NCI-H2196 (cell line): Measurements from ENCODE around the gene STMN3.
"Not testable (repeated sequence)": the region's sequence is repeated elsewhere in the genome, so short reads cannot be mapped to it uniquely, and the experiment has no call there.

ENCODE experiments used
- DNase-seq: peaks from one replicate; lab custom pipeline; 2025; ENCODE audit not compliant: unreplicated experiment; lab: John Stamatoyannopoulos, UW

STMN3 gene

DNA sequence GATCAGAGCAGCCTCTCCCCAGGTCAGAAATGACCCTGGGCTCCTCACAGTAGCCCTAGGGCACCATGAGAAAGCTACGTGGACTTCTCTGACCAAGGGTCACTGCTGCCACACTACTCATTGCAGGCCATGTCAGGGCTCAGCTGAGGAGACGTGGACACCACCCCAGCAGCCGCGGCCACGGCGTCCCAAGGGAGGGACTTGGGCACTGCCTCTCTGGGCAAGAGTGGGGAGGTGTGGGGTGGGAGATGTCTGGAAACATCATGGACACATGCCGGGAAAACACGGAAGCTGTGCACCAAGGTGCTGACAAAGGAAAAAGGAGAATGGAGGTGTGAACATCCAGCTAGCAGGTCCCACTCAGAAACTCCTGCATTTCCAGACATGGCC is 35.4 kb downstream of the STMN3 start:
- DNase-seq, result no peak

- no peak for DNase-seq
Measured at GRCh38 chr20:63617092-63617875, 35.9 kb downstream of the STMN3 start.

DNA sequence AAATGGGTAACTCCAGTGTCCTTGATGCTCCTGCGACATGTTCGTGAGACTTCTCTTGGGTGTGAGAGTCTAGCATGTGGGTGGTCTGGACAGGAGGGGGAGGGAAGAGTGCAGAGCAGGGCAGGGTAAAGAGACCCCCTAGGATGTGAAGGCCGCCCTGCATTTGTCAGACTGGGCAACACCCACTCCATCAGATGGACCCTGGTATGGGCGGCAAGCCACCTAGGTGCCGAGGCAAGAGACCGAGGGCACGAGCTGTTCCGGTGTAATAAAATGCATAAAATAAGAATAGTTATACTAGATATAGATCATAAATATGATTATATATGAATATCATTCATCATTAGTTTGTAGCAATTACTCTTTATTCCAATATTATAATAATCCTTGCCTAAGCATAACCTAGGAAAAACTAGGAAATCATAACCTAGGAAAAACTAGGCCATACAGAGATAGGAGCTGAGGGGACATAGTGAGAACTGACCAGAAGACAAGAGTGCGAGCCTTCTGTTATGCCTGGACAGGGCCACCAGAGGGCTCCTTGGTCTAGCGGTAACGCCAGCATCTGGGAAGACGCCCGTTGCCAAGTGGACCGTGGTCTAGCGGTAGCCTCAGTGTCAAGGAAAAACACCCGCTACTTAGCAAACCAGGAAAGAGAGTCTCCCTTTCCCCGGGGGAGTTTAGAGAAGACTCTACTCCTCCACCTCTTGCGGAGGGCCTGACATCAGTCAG is 39.2 kb downstream of the STMN3 start:
- not testable (repeated sequence) for DNase-seq

DNA sequence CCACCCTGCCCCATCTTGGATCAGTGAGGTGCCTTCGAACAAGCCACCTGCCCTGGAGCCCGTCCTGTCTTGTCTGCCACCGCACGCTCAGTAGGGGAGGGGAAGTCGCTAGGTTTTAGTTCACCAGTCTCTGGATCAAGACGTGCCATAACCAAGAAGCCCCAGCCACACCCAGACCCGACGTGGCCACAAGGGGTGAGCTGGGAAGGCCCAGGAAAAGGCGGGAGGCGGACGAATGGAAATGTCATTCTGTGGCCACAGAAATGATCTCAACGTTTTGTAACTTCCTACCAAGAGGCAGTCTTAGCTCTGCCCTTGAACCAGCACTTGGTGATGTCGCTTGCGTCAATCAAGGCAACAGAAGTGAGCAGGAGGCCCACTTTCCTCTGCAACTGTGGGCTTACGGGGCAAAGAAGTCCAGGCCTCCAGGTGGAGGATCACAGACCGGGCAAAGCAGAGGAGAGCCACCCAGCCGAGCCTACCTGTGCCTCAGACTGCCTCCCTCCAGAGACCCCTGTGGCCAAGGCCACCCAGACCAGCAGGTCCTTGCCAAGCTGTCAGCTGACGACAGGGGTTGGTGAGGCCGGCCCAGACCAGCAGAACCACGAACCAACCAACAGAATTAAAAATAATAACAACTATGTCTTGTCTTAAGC is 40.8 kb downstream of the STMN3 start:
- DNase-seq, result no peak

GRCh38 chr20:63611646-63612045 is 41.6 kb downstream of the STMN3 start:
- no peak for DNase-seq

GRCh38 chr20:63610581-63611435 is 42.4 kb downstream of the STMN3 start:
- no peak for DNase-seq

GRCh38 chr20:63606686-63607085 is 46.5 kb downstream of the STMN3 start:
- no peak for DNase-seq

DNA sequence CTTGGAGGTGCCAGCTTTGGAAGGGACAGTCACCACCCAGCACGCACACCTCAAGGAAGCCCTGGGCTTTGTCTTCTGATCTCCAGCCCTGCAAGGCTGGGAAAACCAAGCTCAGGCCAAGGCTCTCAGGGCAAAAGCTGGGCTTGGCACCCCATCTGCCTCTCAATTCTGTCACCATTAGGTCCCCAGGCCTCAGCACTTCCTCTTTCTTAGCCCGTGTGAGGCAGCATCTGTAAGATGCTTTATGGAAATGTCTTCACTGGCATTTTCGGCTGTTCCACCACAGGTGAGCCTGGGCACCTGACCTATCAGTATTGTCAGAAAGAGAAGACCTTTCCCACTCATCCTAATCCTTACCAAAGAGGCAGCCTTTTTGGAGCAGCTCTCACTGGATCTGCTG is 50.9 kb downstream of the STMN3 start:
- no peak for DNase-seq

DNA sequence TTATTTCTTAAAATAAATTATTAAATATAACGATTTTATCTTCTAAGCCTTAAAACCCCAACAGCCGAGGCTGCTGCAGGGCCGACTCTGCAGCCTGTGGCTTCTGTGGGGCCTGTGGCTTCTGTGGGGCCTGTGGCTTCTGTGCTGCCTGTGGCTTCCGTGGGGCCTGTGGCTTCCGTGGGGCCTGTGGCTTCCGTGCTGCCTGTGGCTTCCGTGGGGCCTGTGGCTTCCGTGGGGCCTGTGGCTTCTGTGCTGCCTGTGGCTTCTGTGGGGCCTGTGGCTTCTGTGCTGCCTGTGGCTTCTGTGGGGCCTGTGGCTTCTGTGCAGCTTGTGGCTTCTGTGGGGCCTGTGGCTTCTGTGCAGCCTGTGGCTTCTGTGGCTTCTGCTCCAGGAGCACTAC is 51.5 kb downstream of the STMN3 start:
- DNase-seq, result not testable (repeated sequence)

- DNase-seq, result no peak
Measured at GRCh38 chr20:63599396-63600050, 53.7 kb downstream of the STMN3 start.

DNA sequence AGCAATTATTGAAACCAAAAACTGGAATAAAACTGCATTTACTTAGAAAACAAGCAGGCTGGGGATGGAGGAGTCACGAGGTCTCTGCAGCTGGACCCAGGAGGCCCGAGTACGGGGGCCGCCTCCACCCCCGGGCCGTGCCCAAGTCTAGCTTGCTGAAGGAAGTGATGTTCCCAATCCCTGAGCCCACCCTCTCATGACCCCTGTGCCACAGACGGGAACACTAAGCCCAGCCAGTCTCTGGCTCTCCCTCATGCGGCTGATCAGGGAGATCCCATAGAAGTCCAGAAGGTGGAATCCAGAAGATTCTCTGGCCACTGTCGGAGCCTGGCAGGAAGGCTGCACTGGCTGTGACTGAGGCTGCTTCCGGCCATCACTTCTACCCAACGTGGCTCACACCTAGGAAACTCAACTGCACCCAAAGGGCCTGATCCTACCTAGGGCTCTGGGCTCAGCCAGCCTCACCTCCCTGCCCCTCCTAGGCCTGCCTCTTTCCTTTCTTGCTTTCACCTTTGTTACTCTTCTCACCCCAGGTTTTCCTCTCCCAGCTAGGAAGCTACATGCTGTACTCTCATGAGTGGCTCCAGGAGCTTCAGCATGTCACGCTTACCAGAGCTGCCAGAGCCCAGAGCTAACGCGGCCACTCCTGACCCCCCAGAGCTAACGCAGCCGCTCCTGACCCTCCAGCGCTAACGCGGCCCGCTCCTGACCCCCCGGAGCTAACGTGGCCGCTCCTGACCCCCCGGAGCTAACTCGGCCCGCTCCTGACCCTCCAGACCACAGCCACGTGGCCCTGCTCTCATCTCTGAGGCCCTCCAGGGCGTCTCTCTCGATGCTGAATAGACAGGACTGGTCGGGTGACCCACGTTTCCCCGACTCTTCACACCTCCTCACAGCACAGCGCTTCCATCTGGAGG is 54.5 kb downstream of the STMN3 start:
- DNase-seq, result no peak

DNA sequence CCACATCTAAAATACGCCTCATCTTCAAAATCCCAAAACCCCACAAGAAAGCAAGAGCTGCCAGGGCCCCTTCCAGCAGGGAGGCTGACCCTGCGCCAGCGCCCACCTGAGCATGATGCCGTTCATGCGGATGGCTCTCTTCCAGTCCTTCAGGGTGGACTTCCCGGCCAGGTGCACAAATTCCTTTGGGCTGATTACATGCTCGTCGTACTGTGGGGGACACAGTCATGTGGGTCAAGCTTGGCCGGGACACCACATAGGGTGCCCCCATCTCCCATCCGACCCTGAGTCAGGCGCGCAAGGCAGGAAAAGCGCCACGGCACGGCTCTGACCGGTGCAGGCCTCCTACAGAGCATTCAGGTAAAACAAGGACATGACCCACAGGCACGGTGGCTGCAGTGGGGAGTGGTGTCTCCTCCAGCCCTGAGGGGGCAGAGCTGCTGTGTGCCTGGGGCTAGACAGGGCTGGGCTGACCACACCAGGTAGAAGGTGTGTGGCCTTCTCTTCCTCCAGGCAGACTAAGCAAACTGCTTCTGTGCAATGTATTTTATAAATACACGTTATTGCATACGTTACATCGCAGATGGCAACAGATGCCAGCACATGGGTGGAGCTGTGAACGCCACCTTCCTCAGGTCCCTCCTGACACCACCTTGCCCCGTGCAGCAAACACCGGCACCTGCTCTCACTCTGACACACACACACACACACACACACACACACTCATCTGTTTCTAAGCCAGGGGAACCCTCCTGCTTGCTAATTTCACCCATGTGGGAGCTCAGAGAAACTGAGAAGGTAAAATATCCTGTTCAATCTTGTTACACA is 55.4 kb downstream of the STMN3 start:
- no peak for DNase-seq

- no peak for DNase-seq
Measured at GRCh38 chr20:63596423-63596822, 56.8 kb downstream of the STMN3 start.

GRCh38 chr20:63595416-63596127 is 57.7 kb downstream of the STMN3 start:
- DNase-seq, result no peak

DNA sequence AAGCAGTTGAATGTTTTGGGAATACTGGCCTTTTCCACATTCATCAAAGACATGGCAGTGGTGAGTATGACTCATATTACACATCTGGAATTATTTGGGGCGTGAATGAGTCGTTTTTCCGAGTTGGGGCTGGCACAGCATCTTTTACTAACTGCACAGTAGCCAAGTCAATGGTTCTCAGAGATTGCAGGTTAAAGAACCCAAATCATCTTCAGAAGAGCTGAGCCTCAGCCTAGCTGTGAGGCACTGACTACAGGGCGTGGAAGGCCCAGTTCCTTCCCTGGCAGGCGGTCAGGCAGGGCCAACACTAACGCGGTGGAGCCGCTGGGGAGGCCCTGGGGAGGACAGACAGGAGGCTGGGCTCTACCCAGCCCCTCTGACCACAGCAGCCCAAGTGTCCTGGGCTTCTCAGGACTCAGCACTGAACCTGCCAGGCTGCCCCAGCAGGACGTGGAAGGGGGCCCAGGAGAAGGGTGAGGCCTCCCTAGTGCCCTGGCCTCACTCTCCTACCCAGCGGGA is 59.1 kb downstream of the STMN3 start:
- DNase-seq, result no peak

- DNase-seq, result no peak
Measured at GRCh38 chr20:63592661-63593060, 60.6 kb downstream of the STMN3 start.

- no peak for DNase-seq
Measured at GRCh38 chr20:63591786-63592355, 61.4 kb downstream of the STMN3 start.
